ENCODE measurements around the gene THAP3.

Gene THAP3

GRCh38 chr1:6667139-6667538 is 42.5 kb downstream of the THAP3 start:
- TF ChIP-seq CTCF (IDR thresholded peaks at IDR 0.05; ENCODE audit: low read length, missing control alignments) = no peak
- H3K4me3 ChIP-seq (replicated peaks; ENCODE audit: low read depth, low read length) = no peak overlapping the region
- DNase-seq (ENCODE audit: low read depth) = no peak

GRCh38 chr1:6668503-6668902 is 43.8 kb downstream of the THAP3 start:
- no peak for TF ChIP-seq CTCF (IDR thresholded peaks at IDR 0.05; ENCODE audit: low read length, missing control alignments)
- no peak for DNase-seq (ENCODE audit: low read depth)
- no peak overlapping the region for H3K4me3 ChIP-seq (replicated peaks; ENCODE audit: low read depth, low read length)

GRCh38 chr1:6672558-6672957 is 47.9 kb downstream of the THAP3 start:
- DNase-seq (ENCODE audit: low read depth) = peak; percentile 7
- H3K4me3 ChIP-seq (replicated peaks; ENCODE audit: low read depth, low read length) = no peak overlapping the region
- no peak for TF ChIP-seq CTCF (IDR thresholded peaks at IDR 0.05; ENCODE audit: low read length, missing control alignments)

GRCh38 chr1:6673816-6674398 is 49.2 kb downstream of the THAP3 start:
- no peak for TF ChIP-seq CTCF (IDR thresholded peaks at IDR 0.05; ENCODE audit: low read length, missing control alignments)
- no peak for DNase-seq (ENCODE audit: low read depth)
- no peak overlapping the region for H3K4me3 ChIP-seq (replicated peaks; ENCODE audit: low read depth, low read length)

- no peak for TF ChIP-seq CTCF (IDR thresholded peaks at IDR 0.05; ENCODE audit: low read length, missing control alignments)
- no peak for DNase-seq (ENCODE audit: low read depth)
- no peak overlapping the region for H3K4me3 ChIP-seq (replicated peaks; ENCODE audit: low read depth, low read length)
These were observed 50.1 kb downstream of the THAP3 start for GRCh38 chr1:6674771-6675170.

GRCh38 chr1:6675941-6676340 is 51.3 kb downstream of the THAP3 start:
- TF ChIP-seq CTCF (IDR thresholded peaks at IDR 0.05; ENCODE audit: low read length, missing control alignments) = no peak
- DNase-seq (ENCODE audit: low read depth) = no peak
- H3K4me3 ChIP-seq (replicated peaks; ENCODE audit: low read depth, low read length) = no peak overlapping the region

Measured in fibroblast of pulmonary artery (primary cell).